SJSA1 (cell line): Measurements from ENCODE around the gene DEGS2. TPM values are rescaled to one million over a fixed set of nuclear protein-coding genes. Genes with fewer than 3 reads are reported as not detected.

ENCODE experiments used
- DNase-seq, 2 experiments: peaks; one replicate each; pipeline ENCODE4 v3.0.0-alpha.2; 2015 to 2020; ENCODE audit warnings: low spot score in 2 of 2, low read depth in 1 of 2
- H3K27ac ChIP-seq: fragments of 250-450 bp; sonication (Bioruptor Pico); 2 replicates; pipeline ENCODE4 v1.5.1; 2020; ENCODE audit warnings: mild to moderate bottlenecking, moderate library complexity
- H3K27me3 ChIP-seq: fragments of 250-450 bp; sonication (Bioruptor Pico); replicated peaks from 2 replicates; pipeline ENCODE4 v1.5.1; 2020; ENCODE audit warnings: mild to moderate bottlenecking, moderate library complexity
- H3K36me3 ChIP-seq: fragments of 250-450 bp; sonication (Bioruptor Pico); 2 replicates; pipeline ENCODE4 v1.5.1; 2020; ENCODE audit warnings: mild to moderate bottlenecking
- H3K4me1 ChIP-seq: fragments of 250-450 bp; sonication (Bioruptor Pico); replicated peaks from 2 replicates; pipeline ENCODE4 v1.6.1; 2021; ENCODE audit warnings: mild to moderate bottlenecking
- H3K4me3 ChIP-seq: fragments of 250-450 bp; sonication (Bioruptor Pico); 2 replicates; pipeline ENCODE4 v1.5.1; 2020; ENCODE audit warnings: mild to moderate bottlenecking
- H3K9me3 ChIP-seq: fragments of 250-450 bp; sonication (Bioruptor Pico); replicated peaks from 2 replicates; pipeline ENCODE4 v1.5.1; 2020; ENCODE audit warnings: mild to moderate bottlenecking
- total RNA-seq: library from RNA; depleted of rRNA; stranded (reverse); fragments of >200 nt; shearing (Covaris generic); gene quantifications from 2 replicates; pipeline ENCODE4 v1.2.3, GENCODE V29; 2014

Gene DEGS2
- total RNA-seq, 1 experiment from 2014 or later, result not detected

- Histone ChIP-seq H3K36me3 (no peaks in the 10 kb centered on the region), H3K4me1 (no peaks in the 10 kb centered on the region), H3K27me3 (no peaks in the 10 kb centered on the region), H3K4me3 (no peak overlapping the region), H3K9me3 (peaks cover 5% of the 10 kb centered on the region; the same call in 1 of the 2 replicates), H3K27ac (no peak overlapping the region)
- no peak for DNase-seq
These were observed 9.4 kb downstream of the DEGS2 start for GRCh38 chr14:100149851-100150611.

- H3K27ac ChIP-seq, result no peak overlapping the region
- no peaks in the 10 kb centered on the region for H3K4me1 ChIP-seq
- no peak for DNase-seq
- no peaks in the 10 kb centered on the region for H3K27me3 ChIP-seq
- no peaks in the 10 kb centered on the region for H3K9me3 ChIP-seq
- no peak overlapping the region for H3K4me3 ChIP-seq
- no peaks in the 10 kb centered on the region for H3K36me3 ChIP-seq
These were observed 10.4 kb downstream of the DEGS2 start for GRCh38 chr14:100148837-100149731.

- Histone ChIP-seq H3K4me3 (no peak overlapping the region), H3K4me1 (no peaks in the 10 kb centered on the region), H3K9me3 (no peaks in the 10 kb centered on the region), H3K27ac (no peak overlapping the region), H3K27me3 (no peaks in the 10 kb centered on the region), H3K36me3 (no peaks in the 10 kb centered on the region)
- DNase-seq, result no peak
These were observed 11.6 kb downstream of the DEGS2 start for GRCh38 chr14:100147691-100148464.

GRCh38 chr14:100147181-100147631, 12.2 kb downstream of the DEGS2 start:
- no peaks in the 10 kb centered on the region for H3K36me3 ChIP-seq
- no peaks in the 10 kb centered on the region for H3K4me1 ChIP-seq
- H3K27me3 ChIP-seq, result no peaks in the 10 kb centered on the region
- no peak overlapping the region for H3K27ac ChIP-seq
- no peak for DNase-seq
- no peaks in the 10 kb centered on the region for H3K9me3 ChIP-seq
- H3K4me3 ChIP-seq, result no peak overlapping the region

GRCh38 chr14:100146531-100147091, 12.8 kb downstream of the DEGS2 start:
- Histone ChIP-seq H3K27ac (no peak overlapping the region), H3K4me1 (no peaks in the 10 kb centered on the region), H3K36me3 (no peaks in the 10 kb centered on the region), H3K4me3 (no peak overlapping the region), H3K27me3 (no peaks in the 10 kb centered on the region), H3K9me3 (no peaks in the 10 kb centered on the region)
- DNase-seq, result no peak

- no peaks in the 10 kb centered on the region for H3K4me1 ChIP-seq
- H3K36me3 ChIP-seq, result no peaks in the 10 kb centered on the region
- no peak overlapping the region for H3K27ac ChIP-seq
- H3K27me3 ChIP-seq, result no peaks in the 10 kb centered on the region
- H3K4me3 ChIP-seq, result no peak overlapping the region
- DNase-seq, result no peak
- no peaks in the 10 kb centered on the region for H3K9me3 ChIP-seq
These were observed 13.6 kb downstream of the DEGS2 start for GRCh38 chr14:100145682-100146464.

GRCh38 chr14:100144996-100145646, 14.3 kb downstream of the DEGS2 start:
- Histone ChIP-seq H3K27ac (no peak overlapping the region), H3K9me3 (no peaks in the 10 kb centered on the region), H3K27me3 (no peaks in the 10 kb centered on the region), H3K36me3 (no peaks in the 10 kb centered on the region), H3K4me1 (no peaks in the 10 kb centered on the region), H3K4me3 (no peak overlapping the region)
- no peak for DNase-seq

- Histone ChIP-seq H3K27me3 (no peaks in the 10 kb centered on the region), H3K36me3 (no peaks in the 10 kb centered on the region), H3K9me3 (no peaks in the 10 kb centered on the region), H3K4me1 (no peaks in the 10 kb centered on the region), H3K4me3 (no peak overlapping the region), H3K27ac (no peak overlapping the region)
- DNase-seq, result no peak
These were observed 14.8 kb downstream of the DEGS2 start for GRCh38 chr14:100144645-100144995.

GRCh38 chr14:100143934-100144333, 15.5 kb downstream of the DEGS2 start:
- no peak for DNase-seq
- Histone ChIP-seq H3K4me1 (no peaks in the 10 kb centered on the region), H3K27ac (no peak overlapping the region), H3K36me3 (no peaks in the 10 kb centered on the region), H3K27me3 (no peaks in the 10 kb centered on the region), H3K9me3 (no peaks in the 10 kb centered on the region), H3K4me3 (no peak overlapping the region)

- Histone ChIP-seq H3K27ac (no peak overlapping the region), H3K36me3 (no peaks in the 10 kb centered on the region), H3K9me3 (no peaks in the 10 kb centered on the region), H3K27me3 (no peaks in the 10 kb centered on the region), H3K4me3 (no peak overlapping the region), H3K4me1 (no peaks in the 10 kb centered on the region)
- no peak for DNase-seq
These were observed 15.9 kb downstream of the DEGS2 start for GRCh38 chr14:100143523-100143922.

GRCh38 chr14:100142073-100143040, 17.1 kb downstream of the DEGS2 start:
- Histone ChIP-seq H3K4me1 (no peaks in the 10 kb centered on the region), H3K27me3 (no peaks in the 10 kb centered on the region), H3K9me3 (no peaks in the 10 kb centered on the region), H3K4me3 (no peak overlapping the region), H3K27ac (no peak overlapping the region), H3K36me3 (no peaks in the 10 kb centered on the region)
- no peak for DNase-seq

- H3K4me1 ChIP-seq, result no peaks in the 10 kb centered on the region
- H3K36me3 ChIP-seq, result no peaks in the 10 kb centered on the region
- no peak for DNase-seq
- H3K4me3 ChIP-seq, result no peak overlapping the region
- H3K27ac ChIP-seq, result no peak overlapping the region
- H3K9me3 ChIP-seq, result no peaks in the 10 kb centered on the region
- no peaks in the 10 kb centered on the region for H3K27me3 ChIP-seq
These were observed 18.3 kb downstream of the DEGS2 start for GRCh38 chr14:100141098-100141497.
